NCI-H1092 treated with DMSO at 0.1 percent for 48 hours (cell line): ENCODE measurements around the gene LRRC72.
"Not testable (repeated sequence)": the region's sequence is repeated elsewhere in the genome, so short reads cannot be mapped to it uniquely, and the experiment has no call there.

ENCODE experiments used
- DNase-seq: peaks from one replicate; lab custom pipeline; 2025; lab: John Stamatoyannopoulos, UW

Gene LRRC72

GRCh38 chr7:16526742-16527540 is at the start of gene LRRC72:
Gene LRRC72 (plus strand): TSS chr7:16526825. CDS start chr7:16526953, 128 bp downstream.
- no peak for DNase-seq

- no peak for DNase-seq
Measured at GRCh38 chr7:16479161-16479560, 47.5 kb upstream of the LRRC72 start.

GRCh38 chr7:16479591-16479990 is 47.0 kb upstream of the LRRC72 start:
- no peak for DNase-seq

DNA sequence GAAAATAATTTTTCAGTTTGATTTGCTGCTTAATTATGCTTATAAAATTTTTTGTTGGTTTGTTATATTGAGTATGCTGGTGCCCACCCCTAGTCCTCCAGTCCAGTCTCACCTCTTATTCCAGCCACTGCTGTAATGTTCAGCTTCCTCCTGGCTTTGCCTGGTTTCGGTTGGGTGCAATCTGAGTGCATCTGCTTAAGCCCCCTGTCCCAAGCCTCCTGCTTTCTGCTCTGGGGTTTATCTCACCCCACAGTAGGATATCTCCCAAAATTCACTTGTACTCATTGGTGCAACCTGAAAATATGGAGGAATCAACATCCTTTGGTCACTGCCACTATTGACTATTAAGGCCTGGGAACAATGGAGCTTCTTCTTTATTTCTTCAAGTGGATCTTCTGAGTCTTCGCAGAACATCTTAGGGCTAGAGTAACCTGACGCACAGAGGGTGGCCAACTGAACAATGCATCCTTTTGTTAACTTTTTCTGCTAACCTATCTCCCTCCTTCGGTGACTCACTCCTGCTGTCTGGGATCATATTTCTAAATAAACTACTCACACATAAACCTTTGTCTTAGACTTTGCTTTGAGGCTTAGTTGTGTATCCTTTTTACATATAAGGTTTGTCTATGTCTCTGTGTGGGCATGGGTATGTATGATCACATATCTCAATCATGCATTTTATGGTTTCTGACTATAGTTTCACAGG is 42.0 kb upstream of the LRRC72 start:
- no peak for DNase-seq

DNA sequence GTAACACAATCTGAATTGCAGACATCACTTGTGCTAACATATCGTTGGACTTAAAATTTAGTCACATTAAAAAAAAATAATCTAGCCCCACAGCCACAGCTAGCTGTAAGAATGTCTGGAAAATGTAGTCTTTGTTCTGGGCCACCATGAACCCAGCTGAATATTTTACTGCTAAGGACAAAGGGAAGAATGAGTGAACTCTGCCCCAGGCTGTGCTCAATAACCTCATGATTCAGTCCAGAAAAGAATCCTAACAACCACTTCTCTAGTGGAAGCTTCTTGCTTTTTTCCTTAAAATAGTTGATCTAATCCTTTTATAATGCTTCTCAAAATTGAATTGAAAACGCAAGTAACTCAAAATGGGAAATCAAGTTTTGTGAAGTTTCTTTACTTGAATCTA is 35.5 kb upstream of the LRRC72 start:
- DNase-seq, result no peak

DNA sequence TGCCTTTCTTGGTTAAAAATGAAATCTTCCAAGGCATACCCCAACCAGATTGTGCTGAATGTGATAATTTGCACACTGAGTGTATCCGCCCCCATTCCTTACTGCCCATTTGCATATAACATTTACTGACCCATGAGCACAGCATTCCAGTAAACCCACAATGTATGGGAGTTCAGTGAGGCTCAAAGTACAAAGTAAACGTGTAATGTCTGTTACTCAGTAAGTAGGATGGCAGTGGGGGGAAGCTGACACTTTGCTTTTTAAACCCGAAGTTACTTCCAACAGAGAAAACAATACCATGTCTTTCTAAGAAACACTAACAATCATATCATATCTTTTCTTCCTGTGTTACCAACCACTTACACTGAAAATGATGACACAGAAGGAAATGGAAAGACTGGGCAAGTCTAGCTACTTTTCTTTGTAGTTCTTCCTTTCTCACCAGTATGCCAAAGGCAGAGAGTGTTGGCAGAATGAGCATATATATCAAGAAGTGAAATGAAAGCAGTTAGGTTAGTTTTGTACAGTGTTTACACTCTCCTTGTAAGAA is 34.0 kb upstream of the LRRC72 start:
- DNase-seq, result no peak

- DNase-seq, result no peak
Measured at GRCh38 chr7:16493266-16493665, 33.4 kb upstream of the LRRC72 start.

DNA sequence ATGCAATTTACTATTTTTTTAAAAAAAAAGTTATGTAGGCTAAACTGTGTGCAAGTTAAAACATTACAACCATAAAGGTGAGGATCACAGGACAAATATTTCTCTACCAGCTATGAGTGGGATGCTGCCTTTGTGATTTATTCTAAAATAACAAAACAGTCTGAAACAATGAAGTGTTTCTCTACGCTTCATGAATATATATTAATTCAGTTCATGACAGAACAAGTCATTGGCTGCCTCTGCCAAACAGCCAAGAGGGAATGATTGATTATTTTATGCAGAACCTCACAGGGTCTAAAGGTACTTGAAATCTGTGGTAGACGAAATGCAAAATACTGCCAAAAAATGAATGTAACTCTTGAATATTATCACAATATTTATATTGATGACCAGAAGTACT is 32.1 kb upstream of the LRRC72 start:
- no peak for DNase-seq

DNA sequence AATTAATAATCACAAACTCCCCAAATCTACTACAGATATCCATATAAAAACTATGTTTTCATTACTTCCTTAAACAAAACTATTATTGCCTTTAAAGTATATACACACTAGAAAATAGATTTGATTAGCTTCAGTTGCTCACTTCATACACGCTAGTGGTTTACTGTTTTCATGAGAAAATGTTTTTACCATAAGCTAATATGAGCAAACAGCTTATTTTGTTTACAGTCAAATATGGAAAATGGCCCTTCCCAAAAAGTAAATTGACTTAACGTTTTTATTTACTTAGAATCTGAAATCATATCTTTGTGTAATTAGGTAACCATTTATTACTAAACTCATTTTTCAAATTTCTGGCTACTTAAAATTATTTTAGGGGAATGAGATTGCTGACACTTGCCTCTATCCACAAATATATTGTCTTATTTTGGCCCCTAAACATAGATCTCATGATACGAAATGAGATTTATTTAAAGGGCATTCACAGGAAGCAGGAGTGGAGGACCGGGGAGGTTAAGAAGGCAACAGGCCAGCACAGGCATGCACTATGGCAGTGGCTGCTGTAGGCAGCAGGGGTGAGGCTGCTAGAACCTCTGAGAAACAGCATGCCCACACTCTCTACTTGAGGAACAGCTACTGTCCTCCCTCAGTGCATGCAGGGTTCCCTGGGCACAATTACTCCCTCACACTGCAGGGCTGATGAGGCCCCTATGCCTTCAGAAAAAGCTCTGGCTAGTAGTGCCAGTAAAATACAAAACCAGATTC is 31.5 kb upstream of the LRRC72 start:
- no peak for DNase-seq

DNA sequence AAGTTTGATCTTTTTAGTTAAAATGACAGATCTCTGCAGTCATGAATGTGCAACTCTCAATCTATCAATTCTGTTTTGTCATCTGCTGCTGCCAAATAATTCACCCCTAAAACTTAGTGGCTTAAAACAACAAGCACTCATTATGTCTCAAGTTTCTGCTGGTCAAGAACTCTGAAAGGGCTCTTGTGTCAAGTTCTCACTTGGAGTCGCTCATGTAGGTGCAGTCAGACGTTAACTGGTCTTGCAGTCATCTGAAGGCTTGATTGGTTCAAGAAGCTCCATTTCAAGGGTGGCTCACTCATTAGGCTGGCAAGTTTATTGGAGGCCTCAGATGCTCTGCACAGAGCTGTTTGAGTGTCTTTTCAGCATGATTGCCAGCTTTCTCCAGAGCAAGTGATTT is 28.5 kb upstream of the LRRC72 start:
- DNase-seq, result no peak

DNA sequence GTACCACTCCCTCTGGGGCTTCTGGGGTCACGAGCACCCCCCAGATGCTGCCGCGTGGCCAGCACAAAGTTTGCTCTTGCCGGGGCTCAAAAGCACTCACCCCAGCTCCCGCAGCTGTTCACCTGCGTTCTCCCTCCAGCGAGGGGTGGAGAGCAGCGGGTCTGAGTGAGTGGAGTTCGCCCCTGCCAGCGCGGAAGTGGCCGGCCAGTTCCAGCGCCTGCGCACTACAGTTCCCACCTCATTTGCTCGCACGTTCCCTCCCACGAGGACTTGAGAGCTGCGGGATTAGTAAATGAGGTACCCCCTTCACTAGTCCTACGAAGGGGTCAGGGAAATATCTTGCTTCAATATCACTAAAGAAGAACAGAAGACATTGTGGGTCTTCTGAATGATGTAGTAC is 24.3 kb upstream of the LRRC72 start:
- no peak for DNase-seq

DNA sequence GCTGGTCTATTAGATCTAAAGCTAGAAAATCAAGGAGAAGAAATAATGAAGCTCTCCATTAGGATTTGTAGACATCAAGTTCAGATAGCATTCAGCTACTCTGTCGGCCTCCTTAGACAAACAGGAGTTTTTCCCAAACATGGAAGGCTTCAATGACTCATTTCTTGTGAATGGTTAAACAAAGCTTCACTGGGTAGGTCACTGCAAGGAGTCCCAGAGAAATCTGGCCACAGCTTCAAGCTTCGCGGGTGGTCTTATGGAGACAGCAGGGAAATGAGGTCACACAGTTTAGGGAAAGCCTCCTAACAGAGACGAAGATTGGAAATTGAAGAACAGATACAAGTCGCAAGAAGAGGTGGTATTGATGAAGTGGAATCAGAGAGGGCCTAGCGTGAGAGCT is 22.6 kb upstream of the LRRC72 start:
- DNase-seq, result no peak

- DNase-seq, result not testable (repeated sequence)
Measured at GRCh38 chr7:16506422-16506821, 20.2 kb upstream of the LRRC72 start.

GRCh38 chr7:16509829-16510228 is 16.8 kb upstream of the LRRC72 start:
- DNase-seq, result no peak

DNA sequence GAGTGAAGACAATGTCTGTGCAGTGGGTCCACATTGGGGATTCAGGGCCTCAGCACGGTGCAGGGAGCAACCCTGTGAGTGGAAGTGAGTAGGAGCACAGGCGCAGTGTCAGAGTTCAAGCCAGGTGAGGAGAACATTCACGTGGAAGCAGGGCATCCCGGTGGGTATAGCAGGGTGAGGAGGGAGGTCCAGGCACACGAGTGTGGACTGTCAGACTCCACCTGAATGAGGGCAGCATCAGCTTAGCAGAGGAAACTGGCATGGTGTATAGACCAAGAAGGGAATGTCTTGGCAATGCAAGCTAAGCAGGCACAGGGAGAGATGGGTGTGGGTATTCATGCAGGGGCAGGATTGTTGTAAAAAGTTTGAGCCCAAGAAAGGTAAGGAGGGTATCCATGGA is 15.3 kb upstream of the LRRC72 start:
- DNase-seq, result no peak

- DNase-seq, result no peak
Measured at GRCh38 chr7:16512097-16512496, 14.5 kb upstream of the LRRC72 start.

- no peak for DNase-seq
Measured at GRCh38 chr7:16514271-16514670, 12.4 kb upstream of the LRRC72 start.

- DNase-seq, result no peak
Measured at GRCh38 chr7:16514729-16515128, 11.9 kb upstream of the LRRC72 start.

DNA sequence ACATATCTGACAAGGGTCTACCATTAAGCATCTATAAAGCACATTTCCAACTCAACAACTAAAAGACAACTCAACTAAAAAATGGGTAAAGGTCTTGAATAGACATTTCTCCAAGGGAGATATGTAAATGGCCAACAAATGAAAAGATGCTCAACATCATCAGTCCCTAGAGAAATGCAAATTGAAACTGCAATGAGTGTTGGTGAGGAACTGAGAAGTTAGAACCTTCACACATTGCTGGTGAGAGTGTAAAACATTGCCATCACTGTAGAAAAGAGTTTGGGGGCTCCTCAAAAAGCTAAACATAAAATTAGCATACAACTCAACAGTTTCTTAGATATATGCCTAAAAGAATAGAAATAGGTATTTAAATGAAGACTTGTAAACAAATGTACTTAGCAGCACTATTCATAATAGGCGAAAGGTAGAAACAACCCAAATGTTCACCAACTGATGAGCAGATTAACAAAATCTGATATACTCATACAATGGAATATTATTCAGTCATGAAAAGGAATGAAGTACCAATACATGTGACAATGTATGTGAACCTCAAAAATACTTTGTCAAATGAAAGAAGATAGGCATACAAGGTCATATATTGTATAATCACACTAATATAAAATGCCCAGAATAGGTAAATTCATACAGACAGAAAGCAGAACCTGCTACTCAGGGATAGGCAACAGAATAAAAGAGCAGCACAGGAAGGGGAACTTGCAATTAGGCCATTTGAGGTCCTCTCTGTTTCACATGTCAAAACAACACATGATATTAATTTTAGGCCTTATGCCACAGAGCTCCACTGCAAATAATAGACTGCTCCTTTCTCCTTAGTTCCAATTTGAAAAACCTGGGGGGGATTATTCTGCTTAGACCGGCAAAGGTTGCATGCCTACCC is 10.6 kb upstream of the LRRC72 start:
- no peak for DNase-seq

GRCh38 chr7:16519985-16520384 is 6.6 kb upstream of the LRRC72 start:
- DNase-seq, result not testable (repeated sequence)

DNA sequence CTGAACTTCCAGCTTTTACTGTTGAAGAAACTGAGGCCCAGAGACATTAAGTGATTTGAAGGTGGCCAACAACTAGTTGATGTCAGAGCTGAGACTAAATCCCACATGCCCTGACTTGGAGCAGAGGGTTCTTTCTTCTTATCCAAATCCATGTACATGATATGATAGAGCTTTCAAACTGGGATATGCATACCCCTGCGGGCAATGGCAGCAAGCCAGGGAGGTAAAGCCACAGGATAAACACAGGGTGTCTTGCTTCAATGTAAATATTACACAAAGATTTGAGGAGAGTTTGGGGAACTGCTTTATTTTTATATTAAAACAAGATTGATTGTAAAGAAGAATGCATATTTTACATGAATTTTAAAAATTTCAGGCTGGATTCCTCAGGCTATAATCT is 2.3 kb upstream of the LRRC72 start:
- DNase-seq, result no peak
